Astrocyte of the cerebellum (primary cell): ENCODE data around the gene SYF2.

ENCODE experiments used
- DNase-seq: peaks from one replicate; pipeline ENCODE4 v3.0.0-alpha.2; 2011; ENCODE audit warnings: low read depth
- H3K4me3 ChIP-seq: 2 replicates; pipeline ENCODE4 v1.5.1; 2011; ENCODE audit warnings: mild to moderate bottlenecking, low read depth, low read length, moderate library complexity
- in situ Hi-C: cut with HindIII; loops from 2 replicates; pipeline ENCODE4 v1.10.0; 2017; ENCODE audit warnings: low sequenced_read_pairs
- TF ChIP-seq, protein P1 (sequence below): IDR thresholded peaks from 2 replicates; pipeline ENCODE4 v1.5.1; 2012; ENCODE audit warnings: low read length, low read depth, moderate library complexity, mild to moderate bottlenecking; ENCODE audit errors: missing control alignments

Gene SYF2

DNA sequence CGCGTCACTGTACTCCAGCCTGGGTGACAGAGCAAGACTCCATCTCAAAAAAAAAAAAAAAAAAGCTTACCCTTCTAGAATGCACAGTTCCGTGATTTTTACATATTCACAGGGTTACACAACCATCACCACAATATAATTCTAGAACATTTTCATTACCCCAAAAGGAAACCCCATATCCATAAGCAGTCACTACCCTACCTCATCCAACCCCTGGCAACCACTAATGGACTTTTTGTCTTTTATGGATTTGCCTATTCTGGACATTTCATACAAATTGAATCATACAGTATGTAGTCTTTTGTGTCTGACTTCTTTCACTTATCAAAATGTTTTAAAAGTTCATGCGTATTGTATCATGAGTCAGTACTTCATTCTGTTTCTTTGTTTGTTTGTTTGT, 22.8 kb downstream of the SYF2 start:
- TF ChIP-seq, protein P1, sequence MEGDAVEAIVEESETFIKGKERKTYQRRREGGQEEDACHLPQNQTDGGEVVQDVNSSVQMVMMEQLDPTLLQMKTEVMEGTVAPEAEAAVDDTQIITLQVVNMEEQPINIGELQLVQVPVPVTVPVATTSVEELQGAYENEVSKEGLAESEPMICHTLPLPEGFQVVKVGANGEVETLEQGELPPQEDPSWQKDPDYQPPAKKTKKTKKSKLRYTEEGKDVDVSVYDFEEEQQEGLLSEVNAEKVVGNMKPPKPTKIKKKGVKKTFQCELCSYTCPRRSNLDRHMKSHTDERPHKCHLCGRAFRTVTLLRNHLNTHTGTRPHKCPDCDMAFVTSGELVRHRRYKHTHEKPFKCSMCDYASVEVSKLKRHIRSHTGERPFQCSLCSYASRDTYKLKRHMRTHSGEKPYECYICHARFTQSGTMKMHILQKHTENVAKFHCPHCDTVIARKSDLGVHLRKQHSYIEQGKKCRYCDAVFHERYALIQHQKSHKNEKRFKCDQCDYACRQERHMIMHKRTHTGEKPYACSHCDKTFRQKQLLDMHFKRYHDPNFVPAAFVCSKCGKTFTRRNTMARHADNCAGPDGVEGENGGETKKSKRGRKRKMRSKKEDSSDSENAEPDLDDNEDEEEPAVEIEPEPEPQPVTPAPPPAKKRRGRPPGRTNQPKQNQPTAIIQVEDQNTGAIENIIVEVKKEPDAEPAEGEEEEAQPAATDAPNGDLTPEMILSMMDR: no peak
- DNase-seq: no peak
- in situ Hi-C loops: loop anchor here (25.0 kb wide), 2 partner anchors 272 to 547 kb away; partner anchors contain the start of gene RUNX3
- no peak overlapping the region for H3K4me3 ChIP-seq

DNA sequence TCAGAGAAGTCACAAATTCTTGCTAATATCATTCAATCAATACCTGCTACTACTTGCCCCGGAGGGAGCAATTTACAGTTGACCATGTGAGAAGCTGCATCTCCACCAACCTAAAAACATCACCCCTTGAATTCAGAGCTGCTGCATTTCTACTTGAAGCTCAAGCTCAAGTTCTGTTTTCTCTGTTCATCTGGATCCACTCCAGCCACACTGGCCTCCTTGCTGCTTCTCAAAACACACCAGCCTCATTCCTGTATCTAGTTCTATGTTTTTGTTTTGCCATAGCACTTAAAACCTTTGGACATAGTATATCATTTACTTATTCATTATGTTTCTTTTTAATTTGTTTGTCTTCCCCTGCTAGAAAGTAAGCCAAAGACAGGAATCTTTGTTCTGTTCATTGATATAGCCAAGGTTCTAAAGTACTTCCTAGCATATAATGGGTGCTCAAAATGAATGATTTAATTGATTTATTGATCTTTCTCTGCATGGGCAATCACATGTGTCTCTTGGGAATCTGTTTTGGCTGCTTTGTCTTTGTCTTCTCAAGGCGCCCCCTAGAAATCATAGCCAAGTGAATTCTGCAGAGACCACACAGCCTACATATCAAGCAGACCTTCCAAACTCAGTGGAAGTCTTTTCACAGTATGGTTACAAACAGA, 23.6 kb downstream of the SYF2 start:
- in situ Hi-C loops: loop anchor here (25.0 kb wide), 2 partner anchors 271 to 546 kb away; partner anchors contain the start of gene RUNX3
- TF ChIP-seq, protein P1: no peak
- no peak overlapping the region for H3K4me3 ChIP-seq
- DNase-seq: no peak

DNA sequence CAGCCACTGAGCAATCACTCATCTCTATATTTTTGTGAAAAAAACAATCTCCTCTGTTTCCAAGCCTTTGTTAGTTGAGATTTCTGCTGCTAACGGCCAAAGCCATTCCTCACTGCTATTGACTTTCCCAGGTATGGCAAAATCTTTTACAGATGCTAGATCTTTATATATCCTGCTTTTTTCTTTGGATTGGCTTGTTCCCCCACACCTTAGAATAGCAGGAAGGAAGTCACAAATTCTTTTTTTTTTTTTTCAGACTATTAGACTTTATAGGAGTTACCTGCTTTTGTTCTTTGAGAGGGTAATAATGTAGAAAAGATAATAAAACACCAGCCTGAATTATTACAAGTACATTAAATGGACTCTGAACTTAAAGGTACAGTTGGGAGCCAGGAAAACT, 24.2 kb downstream of the SYF2 start:
- TF ChIP-seq, protein P1: no peak
- DNase-seq: no peak
- H3K4me3 ChIP-seq: no peak overlapping the region
- in situ Hi-C loops: loop anchor here (25.0 kb wide), 2 partner anchors 271 to 546 kb away; partner anchors contain the start of gene RUNX3

DNA sequence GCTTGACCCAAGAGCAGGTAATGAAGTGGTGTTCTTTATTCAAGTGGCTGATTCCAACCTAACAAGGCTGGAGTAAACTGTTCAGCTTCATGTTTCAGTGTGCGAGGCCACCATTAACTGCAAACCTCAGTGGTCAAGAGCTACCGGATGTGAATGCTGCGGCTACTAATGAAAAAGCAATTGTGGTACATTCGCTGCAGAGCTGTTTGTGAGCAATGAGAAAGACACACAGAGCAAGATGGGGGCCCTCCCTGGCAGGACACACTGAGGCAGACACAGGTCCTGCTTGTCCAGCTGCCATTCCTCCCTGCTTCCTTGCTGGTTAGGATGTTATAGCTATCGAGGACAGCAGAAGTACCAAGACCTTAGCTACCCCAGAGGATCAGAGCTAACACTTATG, 26.1 kb downstream of the SYF2 start:
- in situ Hi-C loops: loop anchor here (25.0 kb wide), 2 partner anchors 269 to 544 kb away; partner anchors contain the start of gene RUNX3
- TF ChIP-seq, protein P1: no peak

DNA sequence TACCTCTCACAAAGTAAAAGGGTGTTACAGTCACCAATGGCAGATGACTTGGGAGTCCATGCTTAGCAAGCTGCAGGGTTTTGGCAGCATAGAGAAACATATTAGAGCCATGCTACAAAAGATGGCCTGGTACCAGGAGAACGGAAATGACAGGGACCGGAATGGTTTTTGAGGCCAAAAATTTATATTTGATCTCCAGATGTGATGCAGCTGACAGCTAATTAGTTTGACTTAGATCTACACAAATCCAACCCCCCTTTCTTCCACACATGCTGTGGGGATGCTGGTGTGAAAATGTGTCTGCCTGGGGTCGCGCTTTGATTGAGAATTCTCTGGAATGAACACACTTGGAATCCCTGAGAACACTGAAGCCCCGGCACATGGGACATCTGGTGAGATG, 26.5 kb downstream of the SYF2 start:
- in situ Hi-C loops: loop anchor here (25.0 kb wide), 2 partner anchors 268 to 543 kb away; partner anchors contain the start of gene RUNX3
- TF ChIP-seq, protein P1: no peak
- no peak for DNase-seq
- no peak overlapping the region for H3K4me3 ChIP-seq

More for the DNA sequence above, 26.1 kb downstream of the SYF2 start:
- no peak for DNase-seq
- H3K4me3 ChIP-seq: no peak overlapping the region

DNA sequence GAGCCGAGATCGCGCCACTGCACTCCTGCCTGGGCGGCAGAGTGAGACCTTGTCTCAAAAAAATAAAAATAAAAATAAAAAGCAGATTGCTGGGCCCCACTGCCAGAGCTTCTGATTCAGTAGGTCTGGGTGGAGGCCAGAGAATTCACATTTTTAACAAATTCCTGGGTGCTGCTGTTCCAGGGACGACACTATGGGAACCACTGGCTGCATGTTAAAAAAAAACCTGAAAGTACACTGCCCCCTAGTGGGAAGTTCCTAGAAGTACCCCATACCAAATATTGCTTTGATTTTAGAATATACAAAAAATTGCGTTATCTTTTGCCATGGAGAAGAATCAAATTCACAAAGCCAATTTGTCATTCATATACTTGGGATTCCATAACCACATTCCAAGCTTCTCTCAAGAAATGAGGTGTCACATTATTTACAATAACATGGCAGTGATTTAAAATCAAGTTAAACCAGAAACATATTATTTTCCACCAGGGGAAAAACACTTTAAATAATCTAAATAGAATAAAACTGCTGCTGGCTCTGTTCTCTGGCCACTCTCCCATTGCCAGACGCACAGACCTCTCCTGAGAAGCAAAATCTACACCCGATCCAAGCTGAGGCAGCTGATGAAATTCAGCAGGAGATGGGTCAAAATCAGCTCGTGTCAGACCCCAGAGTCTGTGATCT, 27.4 kb downstream of the SYF2 start:
- DNase-seq: peak; percentile 40
- TF ChIP-seq, protein P1: peak; percentile 66
- no peak overlapping the region for H3K4me3 ChIP-seq
- in situ Hi-C loops: loop anchor here (25.0 kb wide), 2 partner anchors 268 to 543 kb away; partner anchors contain the start of gene RUNX3
